D721Med (cell line): ENCODE measurements around the gene NDUFS2.

Experiments used
- DNase-seq: peaks from one replicate; pipeline ENCODE4 v3.0.0; 2011; ENCODE audit warnings: low spot score; ENCODE audit not compliant: insufficient read length
- FAIRE-seq: peaks from 2 replicates; lab custom pipeline; 2011; peaks lifted over from hg19 to GRCh38; lab: Jason Lieb, UNC
- TF ChIP-seq, protein P1 (sequence below): IDR thresholded peaks from 2 replicates; pipeline ENCODE4 v1.5.1; 2012; ENCODE audit warnings: mild to moderate bottlenecking, control low read depth; ENCODE audit not compliant: insufficient read depth; ENCODE audit errors: missing control alignments

NDUFS2 gene

DNA sequence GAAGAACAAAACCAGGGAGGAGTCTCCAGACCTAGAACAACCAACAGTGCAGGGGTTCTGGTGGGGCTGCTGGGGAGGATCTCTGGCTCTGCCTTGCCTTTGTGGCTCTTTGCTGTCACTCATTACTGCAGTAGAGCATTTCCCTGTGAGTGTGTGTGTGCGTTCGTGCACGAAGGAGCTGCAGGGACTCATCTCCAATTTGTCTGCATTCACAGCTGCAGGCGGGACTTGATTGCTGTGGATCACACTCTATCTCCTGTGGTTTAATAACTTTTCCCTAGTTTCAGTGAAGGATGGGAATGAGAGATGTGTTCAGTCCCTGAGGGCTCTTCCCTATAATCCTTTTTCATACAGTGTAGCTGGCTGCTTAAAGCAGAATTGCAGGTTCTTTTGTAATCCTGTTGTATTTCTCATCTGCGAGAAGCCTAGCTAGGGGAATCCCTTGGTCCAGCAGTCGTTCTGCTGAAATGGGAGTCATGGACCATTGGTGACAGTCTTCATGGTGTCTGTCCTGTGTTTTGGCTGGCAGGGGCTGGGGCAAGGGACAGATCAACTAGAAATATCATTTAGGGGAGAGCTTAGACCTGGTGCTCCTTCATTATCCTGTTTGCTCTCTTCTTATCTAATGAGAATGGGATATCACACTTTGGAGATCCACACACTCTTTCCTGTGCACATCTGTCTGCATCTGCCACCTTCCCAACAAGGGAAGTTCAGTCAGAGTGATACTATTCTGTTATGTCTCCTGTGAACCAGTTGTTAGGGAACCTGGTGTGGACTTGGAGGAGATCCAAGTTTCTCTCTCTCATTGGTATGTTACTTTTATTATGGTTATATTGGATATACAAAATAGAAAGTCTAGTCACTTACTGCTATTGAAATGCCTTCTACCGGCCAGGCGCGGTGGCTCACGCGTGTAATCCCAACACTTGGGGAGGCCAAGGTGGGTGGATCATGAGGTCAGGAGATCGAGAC, 59.4 kb downstream of the NDUFS2 start:
- DNase-seq (no peak), FAIRE-seq (no peak)
- TF ChIP-seq, protein P1, sequence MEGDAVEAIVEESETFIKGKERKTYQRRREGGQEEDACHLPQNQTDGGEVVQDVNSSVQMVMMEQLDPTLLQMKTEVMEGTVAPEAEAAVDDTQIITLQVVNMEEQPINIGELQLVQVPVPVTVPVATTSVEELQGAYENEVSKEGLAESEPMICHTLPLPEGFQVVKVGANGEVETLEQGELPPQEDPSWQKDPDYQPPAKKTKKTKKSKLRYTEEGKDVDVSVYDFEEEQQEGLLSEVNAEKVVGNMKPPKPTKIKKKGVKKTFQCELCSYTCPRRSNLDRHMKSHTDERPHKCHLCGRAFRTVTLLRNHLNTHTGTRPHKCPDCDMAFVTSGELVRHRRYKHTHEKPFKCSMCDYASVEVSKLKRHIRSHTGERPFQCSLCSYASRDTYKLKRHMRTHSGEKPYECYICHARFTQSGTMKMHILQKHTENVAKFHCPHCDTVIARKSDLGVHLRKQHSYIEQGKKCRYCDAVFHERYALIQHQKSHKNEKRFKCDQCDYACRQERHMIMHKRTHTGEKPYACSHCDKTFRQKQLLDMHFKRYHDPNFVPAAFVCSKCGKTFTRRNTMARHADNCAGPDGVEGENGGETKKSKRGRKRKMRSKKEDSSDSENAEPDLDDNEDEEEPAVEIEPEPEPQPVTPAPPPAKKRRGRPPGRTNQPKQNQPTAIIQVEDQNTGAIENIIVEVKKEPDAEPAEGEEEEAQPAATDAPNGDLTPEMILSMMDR, result no peak
